ENCODE results near the gene CLDN6. TPM values are rescaled to one million over a fixed set of nuclear protein-coding genes. Genes with fewer than 3 reads are reported as not detected.

CLDN6 gene
- total RNA-seq, 1 donor from 2014 or later, result 563 TPM

- Mint-ChIP-seq H3K4me3 (ENCODE audit: low read depth) (peak overlapping the region; percentile 91), H3K4me1 (ENCODE audit: low read depth) (peaks cover 35% of the 10 kb centered on the region), H3K27me3 (no peaks in the 10 kb centered on the region), H3K9me3 (ENCODE audit: low read depth) (no peaks in the 10 kb centered on the region), H3K36me3 (ENCODE audit: insufficient read depth) (peaks cover 7% of the 10 kb centered on the region), H3K27ac (peak overlapping the region; percentile 99)
- peak; percentile 52 for TF ChIP-seq CTCF (IDR thresholded peaks at IDR 0.05; ENCODE audit: unreplicated experiment)
- DNase-seq (ENCODE audit: low spot score, unreplicated experiment), result peak; percentile 81
Measured at GRCh38 chr16:3021449-3022207, 3.6 kb upstream of the CLDN6 start.

- peak overlapping the region; percentile 91 for H3K4me3 Mint-ChIP-seq (ENCODE audit: low read depth)
- no peaks in the 10 kb centered on the region for H3K27me3 Mint-ChIP-seq
- H3K27ac Mint-ChIP-seq, result peak overlapping the region; percentile 99
- peaks cover 40% of the 10 kb centered on the region for H3K4me1 Mint-ChIP-seq (ENCODE audit: low read depth)
- peaks cover 6% of the 10 kb centered on the region for H3K36me3 Mint-ChIP-seq (ENCODE audit: insufficient read depth)
- no peak for TF ChIP-seq CTCF (IDR thresholded peaks at IDR 0.05; ENCODE audit: unreplicated experiment)
- no peaks in the 10 kb centered on the region for H3K9me3 Mint-ChIP-seq (ENCODE audit: low read depth)
- peak; percentile 87 for DNase-seq (ENCODE audit: low spot score, unreplicated experiment)
Measured at GRCh38 chr16:3020604-3021448, 2.8 kb upstream of the CLDN6 start.

- peak; percentile 59 for DNase-seq (ENCODE audit: low spot score, unreplicated experiment)
- H3K4me3 Mint-ChIP-seq (ENCODE audit: low read depth), result peak within 1 kb of the TSS; percentile 91
- no peaks in the 10 kb centered on the region for H3K27me3 Mint-ChIP-seq
- TF ChIP-seq CTCF (IDR thresholded peaks at IDR 0.05; ENCODE audit: unreplicated experiment), result no peak
- peak within 1 kb of the TSS; percentile 99 for H3K27ac Mint-ChIP-seq
- peaks cover 6% of the 10 kb centered on the region for H3K36me3 Mint-ChIP-seq (ENCODE audit: insufficient read depth)
- H3K4me1 Mint-ChIP-seq (ENCODE audit: low read depth), result peaks cover 46% of the 10 kb centered on the region
- no peaks in the 10 kb centered on the region for H3K9me3 Mint-ChIP-seq (ENCODE audit: low read depth)
Measured at GRCh38 chr16:3020247-3020603, 2.2 kb upstream of the CLDN6 start, which contains the start of gene TNFRSF12A. TSS of gene TNFRSF12A (plus strand) at chr16:3020368. CDS start at chr16:3020398, 30 bp downstream.

GRCh38 chr16:3019594-3020246 is 1.7 kb upstream of the CLDN6 start:
- H3K36me3 Mint-ChIP-seq (ENCODE audit: insufficient read depth), result peaks cover 11% of the 10 kb centered on the region
- no peak for DNase-seq (ENCODE audit: low spot score, unreplicated experiment)
- peak overlapping the region; percentile 99 for H3K27ac Mint-ChIP-seq
- no peak for TF ChIP-seq CTCF (IDR thresholded peaks at IDR 0.05; ENCODE audit: unreplicated experiment)
- no peaks in the 10 kb centered on the region for H3K9me3 Mint-ChIP-seq (ENCODE audit: low read depth)
- H3K4me1 Mint-ChIP-seq (ENCODE audit: low read depth), result peaks cover 51% of the 10 kb centered on the region
- H3K4me3 Mint-ChIP-seq (ENCODE audit: low read depth), result peak overlapping the region; percentile 91
- no peaks in the 10 kb centered on the region for H3K27me3 Mint-ChIP-seq

GRCh38 chr16:3017344-3017743 is 639 bp downstream of the CLDN6 start:
- no peak for DNase-seq (ENCODE audit: low spot score, unreplicated experiment)
- peaks cover 55% of the 10 kb centered on the region for H3K4me1 Mint-ChIP-seq (ENCODE audit: low read depth)
- peaks cover 13% of the 10 kb centered on the region for H3K36me3 Mint-ChIP-seq (ENCODE audit: insufficient read depth)
- H3K27me3 Mint-ChIP-seq, result no peaks in the 10 kb centered on the region
- peak overlapping the region; percentile 93 for H3K4me3 Mint-ChIP-seq (ENCODE audit: low read depth)
- no peaks in the 10 kb centered on the region for H3K9me3 Mint-ChIP-seq (ENCODE audit: low read depth)
- no peak for TF ChIP-seq CTCF (IDR thresholded peaks at IDR 0.05; ENCODE audit: unreplicated experiment)
- peak overlapping the region; percentile 98 for H3K27ac Mint-ChIP-seq
